H9 (cell line): ENCODE data around the gene TMED7. TPM values are rescaled to one million over a fixed set of nuclear protein-coding genes. Genes with fewer than 3 reads are reported as not detected.

Experiments used
- DNase-seq: peaks from one replicate; pipeline ENCODE4 v3.0.0-alpha.2; 2017
- H2AFZ ChIP-seq: one replicate; pipeline ENCODE4 v1.6.1; 2013; ENCODE audit warnings: mild to moderate bottlenecking, low read length, control low read depth, moderate library complexity
- H2AK5ac ChIP-seq: 2 replicates; pipeline ENCODE4 v1.6.1; 2013; ENCODE audit warnings: low read length, control low read depth, mixed read lengths; ENCODE audit not compliant: insufficient read length
- H2BK120ac ChIP-seq: one replicate; pipeline ENCODE4 v1.6.1; 2013; ENCODE audit warnings: low read depth, mild to moderate bottlenecking, low read length, control low read depth, inconsistent platforms; ENCODE audit not compliant: poor library complexity, severe bottlenecking
- H2BK12ac ChIP-seq: 2 replicates; pipeline ENCODE4 v1.6.1; 2013; ENCODE audit warnings: low read length, control low read depth, mixed read lengths, low read depth; ENCODE audit not compliant: insufficient read length
- H2BK15ac ChIP-seq: 2 replicates; pipeline ENCODE4 v1.6.1; 2013; ENCODE audit warnings: low read depth, low read length, control low read depth
- H2BK20ac ChIP-seq: one replicate; pipeline ENCODE4 v1.6.1; 2013; ENCODE audit warnings: low read depth, mild to moderate bottlenecking, low read length, control low read depth, inconsistent platforms; ENCODE audit not compliant: poor library complexity, severe bottlenecking
- H2BK5ac ChIP-seq: 2 replicates; pipeline ENCODE4 v1.6.1; 2013; ENCODE audit warnings: low read length, control low read depth, mixed read lengths; ENCODE audit not compliant: insufficient read length
- H3K14ac ChIP-seq: 2 replicates; pipeline ENCODE4 v1.6.1; 2013; ENCODE audit warnings: low read length, control low read depth; ENCODE audit not compliant: insufficient read depth
- H3K18ac ChIP-seq: 2 replicates; pipeline ENCODE4 v1.6.1; 2013; ENCODE audit warnings: low read depth, mild to moderate bottlenecking, mixed read lengths, low read length, control low read depth; ENCODE audit not compliant: insufficient read length
- H3K23ac ChIP-seq: 2 replicates; pipeline ENCODE4 v1.6.1; 2013; ENCODE audit warnings: low read length, control low read depth, mixed read lengths, low read depth; ENCODE audit not compliant: insufficient read length
- H3K23me2 ChIP-seq: 2 replicates; pipeline ENCODE4 v1.6.1; 2013; ENCODE audit warnings: low read depth, mild to moderate bottlenecking, mixed read lengths, low read length, control low read depth; ENCODE audit not compliant: insufficient read length, poor library complexity, severe bottlenecking
- H3K27ac ChIP-seq: 2 replicates; pipeline ENCODE4 v1.5.1; 2013; ENCODE audit warnings: low read length, control low read depth, mixed read lengths, low read depth; ENCODE audit not compliant: insufficient read length
- H3K27me3 ChIP-seq: 2 replicates; pipeline ENCODE4 v1.6.1; 2013; ENCODE audit warnings: low read length, control low read depth, inconsistent platforms; ENCODE audit not compliant: insufficient read depth
- H3K4ac ChIP-seq: 2 replicates; pipeline ENCODE4 v1.6.1; 2013; ENCODE audit warnings: low read depth, mild to moderate bottlenecking, control low read depth, inconsistent platforms, low read length, moderate library complexity
- H3K4me1 ChIP-seq: 2 replicates; pipeline ENCODE4 v1.6.1; 2013; ENCODE audit warnings: low read length, control low read depth, inconsistent platforms; ENCODE audit not compliant: insufficient read depth
- H3K4me2 ChIP-seq: 2 replicates; pipeline ENCODE4 v1.6.1; 2013; ENCODE audit warnings: low read length, control low read depth, mixed read lengths; ENCODE audit not compliant: insufficient read length, insufficient read depth
- H3K56ac ChIP-seq: 2 replicates; pipeline ENCODE4 v1.6.1; 2013; ENCODE audit warnings: low read depth, mild to moderate bottlenecking, mixed read lengths, low read length, control low read depth; ENCODE audit not compliant: insufficient read length
- H3K79me1 ChIP-seq: 2 replicates; pipeline ENCODE4 v1.6.1; 2013; ENCODE audit warnings: low read depth, mild to moderate bottlenecking, moderate library complexity, low read length, control low read depth, inconsistent platforms; ENCODE audit not compliant: insufficient read depth, poor library complexity, severe bottlenecking
- H3K79me2 ChIP-seq: 2 replicates; pipeline ENCODE4 v1.6.1; 2013; ENCODE audit warnings: low read length, control low read depth, inconsistent platforms; ENCODE audit not compliant: insufficient read depth
- H3K9ac ChIP-seq: 2 replicates; pipeline ENCODE4 v1.6.1; 2013; ENCODE audit warnings: low read length, control low read depth, mixed read lengths; ENCODE audit not compliant: insufficient read length; ENCODE audit errors: extremely low read depth
- H3K9me3 ChIP-seq: one replicate; pipeline ENCODE4 v1.6.1; 2013; ENCODE audit warnings: low read depth, low read length, inconsistent platforms; ENCODE audit not compliant: control insufficient read depth
- H3T11ph ChIP-seq: one replicate; pipeline ENCODE4 v1.6.1; 2013; ENCODE audit warnings: mild to moderate bottlenecking, low read length, control low read depth, inconsistent platforms
- H4K20me1 ChIP-seq: one replicate; pipeline ENCODE4 v1.6.1; 2013; ENCODE audit not compliant: control insufficient read depth, insufficient read length, insufficient read depth
- H4K5ac ChIP-seq: 2 replicates; pipeline ENCODE4 v1.6.1; 2013; ENCODE audit warnings: low read depth, mild to moderate bottlenecking, mixed read lengths, low read length, control low read depth; ENCODE audit not compliant: insufficient read length
- H4K8ac ChIP-seq: replicated peaks from 2 replicates; pipeline ENCODE4 v1.6.1; 2013; ENCODE audit warnings: low read length, control low read depth, mixed read lengths, low read depth; ENCODE audit not compliant: insufficient read length
- H4K91ac ChIP-seq: 2 replicates; pipeline ENCODE4 v1.6.1; 2013; ENCODE audit warnings: low read depth, mild to moderate bottlenecking, moderate library complexity, mixed read lengths, low read length, control low read depth; ENCODE audit not compliant: insufficient read length
- H3K27ac Mint-ChIP-seq, 3 experiments: 2 replicates in 2 of 3; 3 replicates in 1 of 3; pipeline ENCODE4 v1.8.0; 2020 to 2021; ENCODE audit warnings: mixed read lengths in 3 of 3, mild to moderate bottlenecking in 1 of 3, moderate library complexity in 1 of 3
- H3K27me3 Mint-ChIP-seq: 2 replicates; pipeline ENCODE4 v1.8.0; 2021; ENCODE audit warnings: low read depth, mild to moderate bottlenecking, moderate library complexity, mixed read lengths
- H3K36me3 Mint-ChIP-seq, 3 experiments: 2 replicates in 2 of 3; 3 replicates in 1 of 3; pipeline ENCODE4 v1.8.0; 2020 to 2021; ENCODE audit warnings: low read depth in 3 of 3, mixed read lengths in 3 of 3; ENCODE audit not compliant: insufficient read depth in 1 of 3
- H3K4me1 Mint-ChIP-seq, 2 experiments: 2 replicates each; pipeline ENCODE4 v1.8.0; 2020; ENCODE audit warnings: mixed read lengths in 2 of 2
- H3K4me3 Mint-ChIP-seq, 2 experiments: 2 replicates in 1 of 2; 3 replicates in 1 of 2; pipeline ENCODE4 v1.8.0; 2020 to 2021; ENCODE audit warnings: mild to moderate bottlenecking in 2 of 2, mixed read lengths in 2 of 2, moderate library complexity in 1 of 2
- H3K9me3 Mint-ChIP-seq, 2 experiments: 2 replicates in 1 of 2; 3 replicates in 1 of 2; pipeline ENCODE4 v1.8.0; 2020; ENCODE audit warnings: mild to moderate bottlenecking in 2 of 2, mixed read lengths in 2 of 2, moderate library complexity in 1 of 2
- CTCF ChIP-seq: fragments of 200-600 bp; sonication (generic); conservative IDR thresholded peaks from 3 replicates; pipeline ENCODE4 v1.8.0; 2021; ENCODE audit warnings: antibody characterized with exemption, mild to moderate bottlenecking
- WGBS: extraction: QIAGEN DNeasy Blood & Tissue Kit; methylation state at CpG from one replicate; pipeline ENCODE4 v1.1.7; 2013; ENCODE audit warnings: missing lambda C conversion rate, low lambda C conversion rate, mixed read lengths; ENCODE audit not compliant: insufficient read length; ENCODE audit errors: extremely low coverage; 5-methylcytosine and 5-hydroxymethylcytosine counted together
- total RNA-seq: library from RNA; stranded (reverse); gene quantifications from 2 replicates; pipeline ENCODE4 v1.2.1, GENCODE V29; 2021

Gene TMED7
- total RNA-seq, 1 experiment from 2014 or later: 68.8 TPM

GRCh38 chr5:115661563-115661962 lies 35.7 kb upstream of the TMED7 start:
- Histone ChIP-seq H3K27ac (no peak overlapping the region), H3K23me2 (no peaks in the 10 kb centered on the region), H3K14ac (no peak overlapping the region), H2AK5ac (no peak overlapping the region), H3K18ac (no peak overlapping the region), H3K27me3 (no peaks in the 10 kb centered on the region), H3K56ac (no peak overlapping the region), H3K4me1 (no peaks in the 10 kb centered on the region), H2BK15ac (no peak overlapping the region), H3K9me3 (no peaks in the 10 kb centered on the region), H4K91ac (no peak overlapping the region), H3K9ac (no peak overlapping the region), H4K8ac (no peak overlapping the region), H4K20me1 (no peaks in the 10 kb centered on the region), H2BK12ac (no peak overlapping the region), H2AFZ (no peak overlapping the region), H3T11ph (no peak overlapping the region), H4K5ac (no peak overlapping the region), H2BK20ac (no peak overlapping the region), H2BK120ac (no peak overlapping the region), H3K4me2 (no peak overlapping the region), H3K79me1 (no peaks in the 10 kb centered on the region), H3K4ac (no peak overlapping the region), H3K23ac (no peak overlapping the region), H2BK5ac (no peak overlapping the region), H3K79me2 (no peaks in the 10 kb centered on the region)
- Mint-ChIP-seq H3K36me3 (no peaks in the 10 kb centered on the region), H3K9me3 (peaks cover 0 to 3% of the 10 kb centered on the region in 2 experiments; a peak in 2 of 5 replicates), H3K4me1 (peaks cover 0 to 10% of the 10 kb centered on the region in 2 experiments; a peak in 3 of 4 replicates), H3K4me3 (no peak overlapping the region), H3K27ac (no peak overlapping the region), H3K27me3 (no peaks in the 10 kb centered on the region; the same call in 1 of the 2 replicates)
- DNase-seq: no peak
- no CpG with 5 or more reads among the region's 2 CpGs for WGBS
- no peak for TF ChIP-seq CTCF
